Measurements from ENCODE around the gene MOXD1. TPM values are rescaled to one million over a fixed set of nuclear protein-coding genes. Genes with fewer than 3 reads are reported as not detected.

The MOXD1 gene
- total RNA-seq, 3 donors from 2014 or later = 1.7 to 14.8 (median 2.4) TPM

DNA sequence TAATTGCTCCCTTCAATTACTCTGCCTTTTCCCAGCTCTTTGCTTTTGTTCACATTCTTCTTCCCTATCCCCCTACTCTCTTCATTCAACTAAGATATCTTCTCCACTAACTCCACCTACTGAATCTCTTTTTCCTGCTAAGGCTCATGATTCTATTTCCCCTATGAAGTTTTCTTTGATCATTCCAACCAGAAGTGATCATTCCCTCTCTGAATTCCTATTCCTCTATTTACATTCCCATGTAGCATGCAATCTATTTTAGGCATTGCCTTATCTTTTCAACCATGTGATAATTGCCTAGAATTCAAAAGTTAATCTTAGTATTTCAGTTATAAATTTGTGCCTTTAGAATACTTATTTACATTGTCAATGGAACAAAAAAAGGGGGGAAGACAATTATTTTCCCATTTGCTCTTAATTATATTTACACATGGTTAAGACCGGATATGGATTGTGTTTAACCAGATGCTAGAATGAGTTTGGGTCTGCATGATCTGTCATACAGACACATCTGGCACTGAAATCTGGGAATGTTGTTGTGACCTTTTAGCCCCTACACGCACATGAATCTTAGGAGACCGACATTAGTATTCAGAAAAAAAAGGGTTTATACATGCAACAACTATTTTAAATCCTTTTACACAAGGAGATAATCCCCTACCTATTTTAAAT lies 20.8 kb downstream of the MOXD1 start:
- H3K4me1 ChIP-seq (ENCODE audit: low read depth) = no peaks in the 10 kb centered on the region
- no peaks in the 10 kb centered on the region for H3K36me3 ChIP-seq (ENCODE audit: low read depth)
- intact Hi-C loops (cut with DNase I, micrococcal nuclease) = no loop called here
- H3K9me3 ChIP-seq = no peaks in the 10 kb centered on the region
- no peak overlapping the region for H3K4me3 ChIP-seq
- ATAC-seq = no peak
- DNase-seq = no peak
- TF ChIP-seq, protein P1, sequence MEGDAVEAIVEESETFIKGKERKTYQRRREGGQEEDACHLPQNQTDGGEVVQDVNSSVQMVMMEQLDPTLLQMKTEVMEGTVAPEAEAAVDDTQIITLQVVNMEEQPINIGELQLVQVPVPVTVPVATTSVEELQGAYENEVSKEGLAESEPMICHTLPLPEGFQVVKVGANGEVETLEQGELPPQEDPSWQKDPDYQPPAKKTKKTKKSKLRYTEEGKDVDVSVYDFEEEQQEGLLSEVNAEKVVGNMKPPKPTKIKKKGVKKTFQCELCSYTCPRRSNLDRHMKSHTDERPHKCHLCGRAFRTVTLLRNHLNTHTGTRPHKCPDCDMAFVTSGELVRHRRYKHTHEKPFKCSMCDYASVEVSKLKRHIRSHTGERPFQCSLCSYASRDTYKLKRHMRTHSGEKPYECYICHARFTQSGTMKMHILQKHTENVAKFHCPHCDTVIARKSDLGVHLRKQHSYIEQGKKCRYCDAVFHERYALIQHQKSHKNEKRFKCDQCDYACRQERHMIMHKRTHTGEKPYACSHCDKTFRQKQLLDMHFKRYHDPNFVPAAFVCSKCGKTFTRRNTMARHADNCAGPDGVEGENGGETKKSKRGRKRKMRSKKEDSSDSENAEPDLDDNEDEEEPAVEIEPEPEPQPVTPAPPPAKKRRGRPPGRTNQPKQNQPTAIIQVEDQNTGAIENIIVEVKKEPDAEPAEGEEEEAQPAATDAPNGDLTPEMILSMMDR (IDR thresholded peaks at IDR 0.05) = no peak

DNA sequence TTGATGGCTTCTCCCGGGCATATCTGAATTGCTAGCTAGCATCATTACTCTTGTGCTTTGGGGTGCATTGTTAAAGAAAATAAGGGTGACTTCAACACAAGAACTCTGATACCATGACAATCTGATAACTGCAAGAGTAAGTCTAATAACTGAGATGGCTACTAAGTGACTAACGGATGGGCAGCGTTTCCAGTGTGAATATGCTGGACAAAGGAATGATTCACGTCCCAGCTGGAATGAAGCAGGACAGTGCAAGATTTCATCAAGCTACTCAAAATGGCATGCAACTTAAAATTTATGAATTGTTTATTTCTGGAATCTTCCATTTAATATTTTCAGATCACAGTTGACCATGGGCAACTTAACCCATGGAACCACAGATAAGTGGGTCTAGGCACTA lies 31.7 kb downstream of the MOXD1 start:
- DNase-seq (no peak), ATAC-seq (no peak)
- Histone ChIP-seq H3K4me1 (ENCODE audit: low read depth) (no peaks in the 10 kb centered on the region), H3K9me3 (no peaks in the 10 kb centered on the region), H3K36me3 (ENCODE audit: low read depth) (no peaks in the 10 kb centered on the region), H3K4me3 (no peak overlapping the region)
- TF ChIP-seq, protein P1 (IDR thresholded peaks at IDR 0.05) = no peak
- intact Hi-C loops (cut with DNase I, micrococcal nuclease) = no loop called here

DNA sequence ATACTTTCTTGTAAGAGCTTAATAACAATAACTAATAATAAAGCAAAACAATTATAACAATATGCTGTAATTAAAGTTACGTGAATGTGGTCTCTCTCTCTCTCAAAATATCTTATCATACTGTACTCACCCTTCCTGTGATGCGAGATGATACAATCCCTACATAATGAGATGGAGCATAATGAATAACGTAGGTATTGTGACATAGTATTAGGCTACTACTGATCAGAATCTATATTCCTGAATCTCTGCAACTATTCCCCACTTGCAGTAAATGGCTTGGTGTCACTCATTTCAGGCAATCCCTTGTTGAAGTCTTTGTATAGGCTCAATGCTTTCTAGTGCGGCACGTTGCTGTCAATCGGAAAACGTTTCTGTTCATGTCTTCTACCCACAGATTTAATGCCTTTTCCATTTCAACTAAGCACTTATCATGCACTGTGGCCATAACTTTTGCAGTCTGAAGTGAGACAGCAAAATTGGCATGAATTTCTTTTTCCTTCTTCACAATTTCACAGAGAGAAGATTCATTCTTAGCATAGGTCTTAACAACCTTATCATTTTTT lies 32.3 kb downstream of the MOXD1 start:
- DNase-seq (no peak), ATAC-seq (no peak)
- Histone ChIP-seq H3K9me3 (no peaks in the 10 kb centered on the region), H3K4me1 (ENCODE audit: low read depth) (no peaks in the 10 kb centered on the region), H3K4me3 (no peak overlapping the region), H3K36me3 (ENCODE audit: low read depth) (no peaks in the 10 kb centered on the region)
- intact Hi-C loops (cut with DNase I, micrococcal nuclease) = no loop called here
- TF ChIP-seq, protein P1 (IDR thresholded peaks at IDR 0.05) = no peak

DNA sequence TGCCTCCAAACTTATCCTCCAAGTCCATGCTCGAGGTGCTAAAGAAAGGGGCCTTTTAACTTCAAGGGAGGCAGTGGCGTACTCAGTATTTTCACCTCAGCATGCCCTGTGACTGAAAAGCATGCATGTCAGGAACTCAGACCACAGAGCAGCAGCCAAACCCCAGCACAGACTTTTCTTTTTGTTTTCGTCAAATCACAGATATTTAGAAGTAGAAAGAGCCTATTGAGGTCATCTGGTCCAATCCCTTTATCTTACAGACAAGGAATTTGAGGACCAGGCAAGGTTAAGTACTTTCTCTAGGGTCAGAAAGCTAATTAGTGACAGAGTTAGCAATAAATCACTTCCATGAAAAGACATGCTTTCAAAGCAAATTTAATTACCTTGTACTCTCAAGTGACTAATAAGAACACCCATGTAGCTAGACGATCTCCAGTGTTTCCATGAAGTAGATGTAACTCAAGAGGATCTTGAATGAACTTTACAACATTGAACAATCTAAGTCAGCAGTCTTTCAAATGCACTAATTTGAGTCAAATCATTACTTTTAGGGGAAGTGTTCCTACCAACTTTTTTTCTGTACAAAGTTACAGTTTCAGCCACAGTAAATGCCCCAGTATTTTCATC lies 35.9 kb downstream of the MOXD1 start:
- peak; percentile 15 for ATAC-seq
- Histone ChIP-seq H3K4me3 (no peak overlapping the region), H3K9me3 (no peaks in the 10 kb centered on the region), H3K36me3 (ENCODE audit: low read depth) (no peaks in the 10 kb centered on the region), H3K4me1 (ENCODE audit: low read depth) (no peaks in the 10 kb centered on the region)
- TF ChIP-seq, protein P1 (IDR thresholded peaks at IDR 0.05) = no peak
- peak in 1 of 3 donors; percentile 5 for DNase-seq
- intact Hi-C loops (cut with DNase I, micrococcal nuclease) = no loop called here

DNA sequence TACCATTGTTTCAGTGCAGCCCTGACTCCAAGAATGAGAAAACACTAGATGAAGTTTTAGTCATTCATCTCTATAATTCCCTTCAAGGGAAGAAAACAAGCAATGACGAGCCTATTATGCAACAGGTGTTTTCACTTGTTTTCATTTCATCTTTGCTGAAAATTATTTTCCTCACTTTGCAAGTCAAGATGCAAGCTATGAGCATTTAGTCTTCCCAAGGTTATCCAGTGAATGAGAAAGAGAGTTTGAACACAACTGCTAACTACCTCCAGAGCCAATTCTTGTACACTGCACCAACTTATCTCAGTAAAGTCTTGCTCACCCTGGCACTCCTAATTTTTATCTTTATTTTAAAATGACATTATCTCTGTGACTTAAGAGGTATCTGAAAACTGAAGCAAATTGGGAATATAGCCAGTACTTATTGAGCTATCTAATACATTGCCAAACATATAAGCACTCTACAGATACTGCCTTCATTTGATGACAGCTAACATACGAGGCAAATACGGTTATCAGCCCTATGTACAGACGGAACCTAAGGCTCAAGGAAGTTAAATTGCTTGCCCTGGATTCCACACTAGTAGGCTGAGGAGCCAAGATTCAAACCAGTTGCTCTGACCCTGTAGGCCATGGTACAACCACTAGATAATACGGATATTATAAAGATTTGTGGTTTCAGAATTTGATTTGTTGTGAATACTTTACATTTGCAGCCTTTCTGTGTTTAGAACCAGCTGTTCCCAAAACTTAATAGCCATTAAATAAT lies 36.8 kb downstream of the MOXD1 start:
- Histone ChIP-seq H3K9me3 (no peaks in the 10 kb centered on the region), H3K4me1 (ENCODE audit: low read depth) (no peaks in the 10 kb centered on the region), H3K4me3 (no peak overlapping the region), H3K36me3 (ENCODE audit: low read depth) (no peaks in the 10 kb centered on the region)
- intact Hi-C loops (cut with DNase I, micrococcal nuclease) = no loop called here
- no peak for ATAC-seq
- TF ChIP-seq, protein P1 (IDR thresholded peaks at IDR 0.05) = no peak
- DNase-seq = no peak
